RWPE2 (cell line): ENCODE data around the gene TMEM273.

Experiments used
- ATAC-seq: fragments of 200-7000 bp; cut with Tn5 transposase; 3 replicates; pipeline ENCODE4 v1.9.1; 2021; ENCODE audit warnings: low read depth
- DNase-seq: peaks from one replicate; pipeline ENCODE4 v3.0.0-alpha.2; 2020; ENCODE audit warnings: low spot score
- H3K27ac ChIP-seq: fragments of 450-650 bp; 2 replicates; pipeline ENCODE4 v1.5.1; 2017; ENCODE audit warnings: mild to moderate bottlenecking; ENCODE audit not compliant: poor library complexity, severe bottlenecking
- H3K27me3 ChIP-seq: fragments of 250-450 bp; sonication (Bioruptor Pico); 2 replicates; pipeline ENCODE4 v1.5.1; 2021; ENCODE audit warnings: mild to moderate bottlenecking, moderate library complexity; ENCODE audit not compliant: insufficient read depth, poor library complexity, severe bottlenecking
- H3K36me3 ChIP-seq: fragments of 250-450 bp; sonication (Bioruptor Pico); 2 replicates; pipeline ENCODE4 v1.5.1; 2020; ENCODE audit warnings: low read depth, mild to moderate bottlenecking, moderate library complexity
- H3K4me1 ChIP-seq: fragments of 250-450 bp; sonication (Bioruptor Pico); 2 replicates; pipeline ENCODE4 v1.5.1; 2021; ENCODE audit warnings: mild to moderate bottlenecking, moderate library complexity; ENCODE audit not compliant: insufficient read depth, poor library complexity, severe bottlenecking
- H3K4me3 ChIP-seq: fragments of 250-450 bp; sonication (Bioruptor Pico); 2 replicates; pipeline ENCODE4 v1.5.1; 2021; ENCODE audit warnings: mild to moderate bottlenecking, moderate library complexity; ENCODE audit not compliant: severe bottlenecking
- H3K9me3 ChIP-seq: fragments of 250-450 bp; sonication (Bioruptor Pico); 2 replicates; pipeline ENCODE4 v1.5.1; 2021; ENCODE audit warnings: mild to moderate bottlenecking, moderate library complexity; ENCODE audit not compliant: severe bottlenecking
- TF ChIP-seq, protein P1 (sequence below): fragments of 450-650 bp; IDR thresholded peaks from one replicate; pipeline ENCODE4 v1.5.1; 2017; ENCODE audit warnings: mild to moderate bottlenecking, moderate library complexity; ENCODE audit not compliant: poor library complexity, severe bottlenecking

TMEM273 gene

DNA sequence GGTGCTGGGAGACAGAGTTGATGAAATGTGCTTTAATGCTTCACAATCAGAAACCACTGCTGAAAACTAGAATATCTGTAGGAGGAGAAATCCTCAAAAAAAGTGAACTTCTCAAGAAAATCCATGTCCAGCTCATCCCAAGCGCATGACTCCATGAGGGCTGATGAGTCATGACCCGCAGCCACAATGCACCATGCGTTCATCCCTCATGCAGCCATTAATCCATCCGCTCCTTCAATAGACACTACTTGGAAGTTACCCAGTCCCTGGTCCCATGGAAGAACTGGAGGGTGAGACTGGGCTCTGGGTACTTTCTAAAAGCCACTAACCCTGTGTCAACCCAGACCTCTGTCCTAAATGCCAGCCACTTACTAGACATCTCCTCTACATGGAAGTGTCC lies 24.4 kb downstream of the TMEM273 start:
- DNase-seq (no peak), ATAC-seq (no peak)
- Histone ChIP-seq H3K4me1 (no peaks in the 10 kb centered on the region), H3K9me3 (no peaks in the 10 kb centered on the region), H3K4me3 (no peak overlapping the region), H3K27me3 (no peaks in the 10 kb centered on the region), H3K36me3 (no peaks in the 10 kb centered on the region), H3K27ac (no peak overlapping the region)
- TF ChIP-seq, protein P1, sequence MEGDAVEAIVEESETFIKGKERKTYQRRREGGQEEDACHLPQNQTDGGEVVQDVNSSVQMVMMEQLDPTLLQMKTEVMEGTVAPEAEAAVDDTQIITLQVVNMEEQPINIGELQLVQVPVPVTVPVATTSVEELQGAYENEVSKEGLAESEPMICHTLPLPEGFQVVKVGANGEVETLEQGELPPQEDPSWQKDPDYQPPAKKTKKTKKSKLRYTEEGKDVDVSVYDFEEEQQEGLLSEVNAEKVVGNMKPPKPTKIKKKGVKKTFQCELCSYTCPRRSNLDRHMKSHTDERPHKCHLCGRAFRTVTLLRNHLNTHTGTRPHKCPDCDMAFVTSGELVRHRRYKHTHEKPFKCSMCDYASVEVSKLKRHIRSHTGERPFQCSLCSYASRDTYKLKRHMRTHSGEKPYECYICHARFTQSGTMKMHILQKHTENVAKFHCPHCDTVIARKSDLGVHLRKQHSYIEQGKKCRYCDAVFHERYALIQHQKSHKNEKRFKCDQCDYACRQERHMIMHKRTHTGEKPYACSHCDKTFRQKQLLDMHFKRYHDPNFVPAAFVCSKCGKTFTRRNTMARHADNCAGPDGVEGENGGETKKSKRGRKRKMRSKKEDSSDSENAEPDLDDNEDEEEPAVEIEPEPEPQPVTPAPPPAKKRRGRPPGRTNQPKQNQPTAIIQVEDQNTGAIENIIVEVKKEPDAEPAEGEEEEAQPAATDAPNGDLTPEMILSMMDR = no peak

DNA sequence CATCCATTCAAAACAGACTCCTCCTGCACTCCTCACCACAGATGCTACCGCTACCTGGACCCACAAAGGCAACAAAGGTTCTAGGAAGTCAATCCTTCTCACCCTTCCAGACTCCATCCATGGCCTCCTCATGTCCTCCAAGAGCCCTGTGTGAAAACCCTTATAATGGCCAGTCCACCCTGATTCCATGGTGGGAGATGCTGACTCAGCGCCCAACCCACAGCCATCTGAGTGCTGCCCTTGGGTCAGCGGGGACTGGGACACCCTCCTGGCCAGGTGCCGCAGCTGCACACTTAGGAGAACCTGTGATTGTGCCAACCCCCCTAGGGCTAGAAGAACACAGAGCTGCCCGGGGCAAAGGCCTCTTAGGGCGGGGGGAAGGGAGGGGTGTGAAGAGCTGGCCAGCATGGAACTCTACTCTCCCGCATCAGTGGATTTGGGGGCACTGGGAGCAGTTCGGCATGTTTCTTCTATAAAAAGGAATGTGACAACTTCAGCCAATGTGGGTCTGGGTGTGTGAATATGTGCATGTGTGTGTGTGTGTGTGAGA lies 25.4 kb downstream of the TMEM273 start:
- H3K9me3 ChIP-seq = no peaks in the 10 kb centered on the region
- TF ChIP-seq, protein P1 = no peak
- DNase-seq = no peak
- H3K36me3 ChIP-seq = no peaks in the 10 kb centered on the region
- no peak overlapping the region for H3K4me3 ChIP-seq
- no peaks in the 10 kb centered on the region for H3K4me1 ChIP-seq
- no peak for ATAC-seq
- H3K27me3 ChIP-seq = no peaks in the 10 kb centered on the region
- H3K27ac ChIP-seq = no peak overlapping the region

DNA sequence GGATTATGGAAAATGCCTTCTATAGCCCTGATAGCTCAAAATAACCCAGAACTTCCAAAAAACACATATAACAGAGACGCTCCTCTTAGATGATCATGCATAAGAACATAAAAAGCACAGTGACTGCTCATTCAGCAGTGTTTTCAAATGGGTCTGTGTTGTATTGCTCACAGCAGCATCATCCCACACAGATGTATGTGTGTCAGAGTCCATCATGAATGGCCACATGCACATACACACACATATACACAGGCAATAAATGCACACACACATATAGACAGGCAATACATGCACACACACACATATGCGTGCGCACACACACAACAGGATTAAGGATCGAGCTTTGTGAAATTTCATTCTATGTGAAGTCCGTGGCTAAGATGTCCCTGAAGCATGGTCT lies 26.1 kb downstream of the TMEM273 start:
- DNase-seq = no peak
- Histone ChIP-seq H3K9me3 (no peaks in the 10 kb centered on the region), H3K36me3 (no peaks in the 10 kb centered on the region), H3K27me3 (no peaks in the 10 kb centered on the region), H3K4me1 (no peaks in the 10 kb centered on the region), H3K27ac (no peak overlapping the region), H3K4me3 (no peak overlapping the region)
- no peak for ATAC-seq
- TF ChIP-seq, protein P1 = no peak

DNA sequence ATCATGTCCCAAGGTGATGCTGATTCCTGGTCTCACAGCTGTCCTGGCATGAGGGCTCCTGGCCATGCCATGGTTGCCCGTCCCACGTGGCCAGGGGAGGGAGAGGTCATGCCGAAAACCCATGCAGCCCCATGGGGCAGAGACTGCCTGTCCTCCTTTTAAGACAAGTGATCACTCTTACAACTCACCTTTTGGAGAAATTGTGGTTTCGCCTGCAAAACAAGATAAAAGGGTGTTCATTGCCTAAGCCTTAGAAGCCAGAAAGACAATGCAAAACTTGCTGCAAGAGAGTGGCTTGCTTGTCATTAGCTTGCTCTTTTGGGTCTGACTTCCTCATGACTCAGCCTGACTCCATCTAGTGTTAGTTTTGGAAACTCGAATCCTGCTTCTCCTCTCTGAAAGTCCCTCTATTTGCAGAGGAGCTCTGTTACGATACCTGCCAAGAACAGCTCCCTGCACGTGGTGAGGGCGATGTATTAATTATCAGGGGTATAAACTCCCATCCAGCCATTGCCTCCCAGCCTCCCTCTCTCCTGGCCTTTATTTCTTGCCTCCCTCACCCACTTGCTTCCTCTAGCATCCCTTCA lies 26.7 kb downstream of the TMEM273 start:
- H3K4me3 ChIP-seq = no peak overlapping the region
- TF ChIP-seq, protein P1 = peak; percentile 17
- no peaks in the 10 kb centered on the region for H3K36me3 ChIP-seq
- H3K27me3 ChIP-seq = no peaks in the 10 kb centered on the region
- ATAC-seq (peak; percentile 58; the same call in 2 of the 3 replicates), DNase-seq (no peak)
- no peaks in the 10 kb centered on the region for H3K9me3 ChIP-seq
- no peak overlapping the region for H3K27ac ChIP-seq
- H3K4me1 ChIP-seq = no peaks in the 10 kb centered on the region

DNA sequence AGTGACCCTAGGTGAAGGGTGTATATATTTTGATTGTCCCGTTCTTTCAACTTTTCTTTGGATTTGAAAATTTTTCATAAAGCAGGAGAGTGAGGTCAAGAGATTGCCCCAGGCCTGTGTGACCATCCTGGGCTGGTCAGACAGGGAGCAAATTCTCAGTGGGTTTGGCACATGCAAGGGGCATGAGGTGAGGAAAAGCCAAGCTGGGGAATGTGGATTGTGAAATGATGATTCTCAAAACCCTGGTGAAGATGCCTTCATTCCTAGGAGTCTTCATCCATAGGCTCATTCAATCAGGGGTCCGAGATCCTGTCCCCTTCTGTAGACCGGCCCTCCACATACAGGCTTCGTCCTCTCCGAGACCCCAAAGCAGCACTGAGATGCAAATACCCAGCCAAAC lies 27.4 kb downstream of the TMEM273 start:
- ATAC-seq (no peak), DNase-seq (no peak)
- no peaks in the 10 kb centered on the region for H3K9me3 ChIP-seq
- no peak overlapping the region for H3K4me3 ChIP-seq
- no peaks in the 10 kb centered on the region for H3K27me3 ChIP-seq
- H3K27ac ChIP-seq = no peak overlapping the region
- H3K36me3 ChIP-seq = no peaks in the 10 kb centered on the region
- TF ChIP-seq, protein P1 = no peak
- H3K4me1 ChIP-seq = no peaks in the 10 kb centered on the region
